Smooth muscle cell (in vitro differentiated cells): ENCODE results near the gene RPS8. TPM values are rescaled to one million over a fixed set of nuclear protein-coding genes. Genes with fewer than 3 reads are reported as not detected.
"Not testable (repeated sequence)": the region's sequence is repeated elsewhere in the genome, so short reads cannot be mapped to it uniquely, and the experiment has no call there.

Source experiments
- DNase-seq: peaks from one replicate; lab custom pipeline; 2025; ENCODE audit not compliant: unreplicated experiment; lab: John Stamatoyannopoulos, UW
- H2AFZ ChIP-seq: fragments of 200-600 bp; sonication (generic); 2 replicates; pipeline ENCODE4 v1.6.0; 2016; ENCODE audit warnings: antibody characterized with exemption, low read depth, mild to moderate bottlenecking
- H3F3A ChIP-seq: fragments of 200-600 bp; sonication (generic); 2 replicates; pipeline ENCODE4 v1.6.0; 2017; ENCODE audit warnings: antibody characterized with exemption, low read depth
- H3K27ac ChIP-seq: fragments of 200-600 bp; sonication (generic); 2 replicates; pipeline ENCODE4 v1.5.1; 2016; ENCODE audit warnings: low read depth, mild to moderate bottlenecking
- H3K27me3 ChIP-seq: fragments of 200-600 bp; sonication (generic); 2 replicates; pipeline ENCODE4 v1.6.1; 2016; ENCODE audit warnings: low read depth, mild to moderate bottlenecking
- H3K36me3 ChIP-seq: fragments of 200-600 bp; sonication (generic); 2 replicates; pipeline ENCODE4 v1.5.1; 2016; ENCODE audit warnings: low read depth
- H3K4me1 ChIP-seq: fragments of 200-600 bp; sonication (generic); 2 replicates; pipeline ENCODE4 v1.5.1; 2016; ENCODE audit warnings: low read depth
- H3K4me2 ChIP-seq: fragments of 200-600 bp; sonication (generic); 2 replicates; pipeline ENCODE4 v1.6.0; 2016; ENCODE audit warnings: mild to moderate bottlenecking
- H3K4me3 ChIP-seq: fragments of 200-600 bp; sonication (generic); 2 replicates; pipeline ENCODE4 v1.5.1; 2016; ENCODE audit warnings: mild to moderate bottlenecking
- H3K79me2 ChIP-seq: fragments of 200-600 bp; sonication (generic); 2 replicates; pipeline ENCODE4 v1.6.0; 2016; ENCODE audit warnings: low read depth, mild to moderate bottlenecking
- H3K9ac ChIP-seq: fragments of 200-600 bp; sonication (generic); 2 replicates; pipeline ENCODE4 v1.6.0; 2016; ENCODE audit warnings: low read depth
- H3K9me3 ChIP-seq: fragments of 200-600 bp; sonication (generic); replicated peaks from 2 replicates; pipeline ENCODE4 v1.5.1; 2016; ENCODE audit warnings: low read depth
- H4K20me1 ChIP-seq: fragments of 200-600 bp; sonication (generic); 2 replicates; pipeline ENCODE4 v1.6.0; 2016; ENCODE audit warnings: low read depth
- CTCF ChIP-seq: fragments of 200-600 bp; sonication (generic); IDR thresholded peaks from 2 replicates; pipeline ENCODE4 v1.5.1; 2017; ENCODE audit warnings: borderline replicate concordance, mild to moderate bottlenecking, antibody characterized with exemption; ENCODE audit not compliant: insufficient read depth, poor library complexity, severe bottlenecking
- WGBS: methylation state at CpG from one replicate; pipeline ENCODE4 v1.1.7; 2016; ENCODE audit warnings: low lambda C conversion rate; 5-methylcytosine and 5-hydroxymethylcytosine counted together
- polyA plus RNA-seq: library from polyadenylated mRNA; unstranded; fragments of >200 nt; fragmentation: Nextera tagmentation; extraction: Ambion mirVana; gene quantifications from 2 replicates; pipeline ENCODE4 v1.2.1, GENCODE V29; 2016
- total RNA-seq: library from RNA; depleted of rRNA; stranded (reverse); fragments of >200 nt; gene quantifications from 2 replicates; pipeline ENCODE4 v1.2.3, GENCODE V29; 2014

Gene RPS8
- total and polyA plus RNA-seq, 2 experiments from 2014 or later, result 478 to 2,330 TPM

- H3K9ac ChIP-seq, result no peak within 1 kb of the TSS
- 96% methylated on average over 9 of the region's 9 CpGs for WGBS
- H3K36me3 ChIP-seq, result no peaks in the 10 kb centered on the region
- H3K79me2 ChIP-seq, result no peaks in the 10 kb centered on the region
- H4K20me1 ChIP-seq, result no peaks in the 10 kb centered on the region
- H3K4me1 ChIP-seq, result peaks cover 12% of the 10 kb centered on the region
- H3K9me3 ChIP-seq, result no peaks in the 10 kb centered on the region
- no peak within 1 kb of the TSS for H2AFZ ChIP-seq
- H3F3A ChIP-seq, result peaks cover 10% of the 10 kb centered on the region
- no peak within 1 kb of the TSS for H3K4me3 ChIP-seq
- H3K27me3 ChIP-seq, result no peaks in the 10 kb centered on the region
- no peak for DNase-seq
- H3K4me2 ChIP-seq, result no peak within 1 kb of the TSS
- H3K27ac ChIP-seq, result no peak within 1 kb of the TSS
- TF ChIP-seq CTCF, result no peak
Measured at GRCh38 chr1:44788120-44788860, 12.9 kb downstream of the RPS8 start, which contains the start of gene BEST4. BEST4 (minus strand) TSS chr1:44788170; CDS start chr1:44787705, 465 bp downstream.

- TF ChIP-seq CTCF, result no peak
- Histone ChIP-seq H4K20me1 (no peaks in the 10 kb centered on the region), H3K36me3 (no peaks in the 10 kb centered on the region), H3K4me2 (no peak overlapping the region), H3K27ac (no peak overlapping the region), H3F3A (no peaks in the 10 kb centered on the region), H3K9ac (no peak overlapping the region), H3K4me1 (peaks cover under 1% of the 10 kb centered on the region), H3K79me2 (no peaks in the 10 kb centered on the region), H3K9me3 (no peaks in the 10 kb centered on the region), H3K4me3 (no peak overlapping the region), H2AFZ (no peak overlapping the region), H3K27me3 (no peaks in the 10 kb centered on the region)
- 86% methylated on average over 7 of the region's 7 CpGs for WGBS
- no peak for DNase-seq
Measured at GRCh38 chr1:44790968-44791801, 15.8 kb downstream of the RPS8 start.

GRCh38 chr1:44792736-44793502 is 17.6 kb downstream of the RPS8 start:
- 96% methylated on average over 9 of the region's 9 CpGs for WGBS
- H3K9ac ChIP-seq, result no peak overlapping the region

GRCh38 chr1:44797886-44798285 is 22.5 kb downstream of the RPS8 start:
- not testable (repeated sequence) for H3K27ac ChIP-seq, H3K4me2 ChIP-seq, H3K36me3 ChIP-seq, H3K9me3 ChIP-seq, H3K27me3 ChIP-seq, H3F3A ChIP-seq, H3K9ac ChIP-seq, DNase-seq, H2AFZ ChIP-seq, H3K4me3 ChIP-seq
- Histone ChIP-seq H4K20me1 (peaks cover 26% of the 10 kb centered on the region), H3K79me2 (peaks cover 26% of the 10 kb centered on the region), H3K4me1 (peaks cover 16% of the 10 kb centered on the region)
- WGBS, result 95% methylated on average over 8 of the region's 8 CpGs

More at GRCh38 chr1:44792736-44793502, 17.6 kb downstream of the RPS8 start:
- H3K4me1 ChIP-seq, result no peaks in the 10 kb centered on the region
- H3K4me2 ChIP-seq, result no peak overlapping the region
- no peaks in the 10 kb centered on the region for H4K20me1 ChIP-seq
- DNase-seq, result no peak
- no peak overlapping the region for H3K27ac ChIP-seq
- H3K27me3 ChIP-seq, result no peaks in the 10 kb centered on the region
- H3K36me3 ChIP-seq, result no peaks in the 10 kb centered on the region
- H3K79me2 ChIP-seq, result no peaks in the 10 kb centered on the region
- H3K4me3 ChIP-seq, result no peak overlapping the region
- no peaks in the 10 kb centered on the region for H3K9me3 ChIP-seq
- H2AFZ ChIP-seq, result no peak overlapping the region
- TF ChIP-seq CTCF, result no peak
- no peaks in the 10 kb centered on the region for H3F3A ChIP-seq
